Measurements from ENCODE around the gene TRAPPC4. TPM values are rescaled to one million over a fixed set of nuclear protein-coding genes. Genes with fewer than 3 reads are reported as not detected.
"Not testable (repeated sequence)": the region's sequence is repeated elsewhere in the genome, so short reads cannot be mapped to it uniquely, and the experiment has no call there.

The TRAPPC4 gene
- polyA plus RNA-seq, 1 of the 3 experiments (the other 2 are of a cell fraction), result 368 TPM

- TF ChIP-seq TEAD4 (IDR thresholded peaks at IDR 0.05; ENCODE audit: borderline replicate concordance, insufficient read depth) (no peak), MEF2A (IDR thresholded peaks at IDR 0.05; ENCODE audit: borderline replicate concordance, low read depth) (no peak)
Observed at GRCh38 chr11:119018074-119018938, at the start of gene TRAPPC4, which contains the start of gene RPS25 (continued).

DNA sequence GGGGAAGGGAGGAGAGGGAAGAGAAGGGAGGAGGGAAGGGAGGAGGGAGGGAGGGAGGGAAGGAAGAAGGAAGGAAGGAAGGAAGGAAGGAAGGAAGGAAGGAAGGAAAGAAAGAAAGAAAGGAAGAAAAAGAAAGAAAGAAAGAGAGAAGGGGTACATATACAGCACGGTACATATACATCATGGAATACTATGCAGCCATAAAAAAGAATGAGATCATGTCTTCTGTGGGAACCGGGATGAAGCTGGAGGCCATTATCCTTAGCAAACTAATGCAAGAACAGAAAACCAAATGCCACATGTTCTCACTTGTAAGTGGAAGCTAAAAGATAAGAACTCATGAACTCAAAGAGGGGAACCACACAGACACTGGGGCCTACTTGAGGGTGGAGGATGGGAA, 49.1 kb upstream of the TRAPPC4 start:
- H3K4me2 ChIP-seq; DNase-seq; H3K27ac ChIP-seq (ENCODE audit: low read depth in 2 of 2, low read length in 1 of 2); H3K4me1 ChIP-seq (ENCODE audit: control insufficient read depth in 1 of 2, insufficient read depth in 2 of 2, low read depth in 1 of 2, low read length in 1 of 2); H4K20me1 ChIP-seq (ENCODE audit: insufficient read depth); H3K9me3 ChIP-seq; H3K4me3 ChIP-seq (ENCODE audit: low read depth in 2 of 2, low read length in 1 of 2); H3K9me2 ChIP-seq; H3K27me3 ChIP-seq (ENCODE audit: insufficient read depth); POLR2A ChIA-PET; H3K79me2 ChIP-seq (ENCODE audit: insufficient read depth); H3F3A ChIP-seq (replicated peaks; ENCODE audit: insufficient read depth); H2AFZ ChIP-seq (ENCODE audit: low read depth); H3K36me3 ChIP-seq (replicated peaks in 1 of 2; ENCODE audit: control insufficient read depth in 1 of 2, insufficient read depth in 2 of 2, low read length in 1 of 2); H3K9ac ChIP-seq: not testable (repeated sequence)
- 76% methylated on average over 2 of the region's 2 CpGs for WGBS (ENCODE audit: low lambda C conversion rate)
- CTCF ChIA-PET, result interaction anchor here (1.6 kb wide), 1 partner anchor 12 kb away, joined by 5 read pairs; no protein-coding TSS in a partner anchor

GRCh38 chr11:118971646-118972045, 46.9 kb upstream of the TRAPPC4 start, which contains the start of gene FOXR1:
Gene FOXR1, plus strand, starts transcription at chr11:118971761. Its CDS starts 171 bp downstream, at chr11:118971932.
- H3K4me1 ChIP-seq (ENCODE audit: control insufficient read depth in 1 of 2, insufficient read depth in 2 of 2, low read depth in 1 of 2, low read length in 1 of 2), result no peaks in the 10 kb centered on the region
- DNase-seq, result no peak
- no peaks in the 10 kb centered on the region for H4K20me1 ChIP-seq (ENCODE audit: insufficient read depth)
- no peaks in the 10 kb centered on the region for H3F3A ChIP-seq (replicated peaks; ENCODE audit: insufficient read depth)
- no peak within 1 kb of the TSS for H2AFZ ChIP-seq (ENCODE audit: low read depth)
- H3K27me3 ChIP-seq (ENCODE audit: insufficient read depth), result no peaks in the 10 kb centered on the region; the same call in 1 of the 2 replicates
- no peak within 1 kb of the TSS for H3K9ac ChIP-seq
- H3K9me3 ChIP-seq, result no peaks in the 10 kb centered on the region
- H3K79me2 ChIP-seq (ENCODE audit: insufficient read depth), result no peaks in the 10 kb centered on the region
- H3K4me2 ChIP-seq, result no peak within 1 kb of the TSS
- CTCF ChIA-PET, result no interaction called here
- TF ChIP-seq CHD2 (IDR thresholded peaks at IDR 0.05; ENCODE audit: low read length, partially characterized antibody), result no peak
- TF ChIP-seq, protein P1, sequence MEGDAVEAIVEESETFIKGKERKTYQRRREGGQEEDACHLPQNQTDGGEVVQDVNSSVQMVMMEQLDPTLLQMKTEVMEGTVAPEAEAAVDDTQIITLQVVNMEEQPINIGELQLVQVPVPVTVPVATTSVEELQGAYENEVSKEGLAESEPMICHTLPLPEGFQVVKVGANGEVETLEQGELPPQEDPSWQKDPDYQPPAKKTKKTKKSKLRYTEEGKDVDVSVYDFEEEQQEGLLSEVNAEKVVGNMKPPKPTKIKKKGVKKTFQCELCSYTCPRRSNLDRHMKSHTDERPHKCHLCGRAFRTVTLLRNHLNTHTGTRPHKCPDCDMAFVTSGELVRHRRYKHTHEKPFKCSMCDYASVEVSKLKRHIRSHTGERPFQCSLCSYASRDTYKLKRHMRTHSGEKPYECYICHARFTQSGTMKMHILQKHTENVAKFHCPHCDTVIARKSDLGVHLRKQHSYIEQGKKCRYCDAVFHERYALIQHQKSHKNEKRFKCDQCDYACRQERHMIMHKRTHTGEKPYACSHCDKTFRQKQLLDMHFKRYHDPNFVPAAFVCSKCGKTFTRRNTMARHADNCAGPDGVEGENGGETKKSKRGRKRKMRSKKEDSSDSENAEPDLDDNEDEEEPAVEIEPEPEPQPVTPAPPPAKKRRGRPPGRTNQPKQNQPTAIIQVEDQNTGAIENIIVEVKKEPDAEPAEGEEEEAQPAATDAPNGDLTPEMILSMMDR (IDR thresholded peaks at IDR 0.05), result no peak
- no peak for TF ChIP-seq GABPA (IDR thresholded peaks at IDR 0.05; ENCODE audit: low read depth)
- no peak for TF ChIP-seq PBX3 (IDR thresholded peaks at IDR 0.05)
- TF ChIP-seq, protein P2, sequence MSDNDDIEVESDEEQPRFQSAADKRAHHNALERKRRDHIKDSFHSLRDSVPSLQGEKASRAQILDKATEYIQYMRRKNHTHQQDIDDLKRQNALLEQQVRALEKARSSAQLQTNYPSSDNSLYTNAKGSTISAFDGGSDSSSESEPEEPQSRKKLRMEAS (IDR thresholded peaks at IDR 0.05; ENCODE audit: low read depth), result no peak
- TF ChIP-seq, protein P3, sequence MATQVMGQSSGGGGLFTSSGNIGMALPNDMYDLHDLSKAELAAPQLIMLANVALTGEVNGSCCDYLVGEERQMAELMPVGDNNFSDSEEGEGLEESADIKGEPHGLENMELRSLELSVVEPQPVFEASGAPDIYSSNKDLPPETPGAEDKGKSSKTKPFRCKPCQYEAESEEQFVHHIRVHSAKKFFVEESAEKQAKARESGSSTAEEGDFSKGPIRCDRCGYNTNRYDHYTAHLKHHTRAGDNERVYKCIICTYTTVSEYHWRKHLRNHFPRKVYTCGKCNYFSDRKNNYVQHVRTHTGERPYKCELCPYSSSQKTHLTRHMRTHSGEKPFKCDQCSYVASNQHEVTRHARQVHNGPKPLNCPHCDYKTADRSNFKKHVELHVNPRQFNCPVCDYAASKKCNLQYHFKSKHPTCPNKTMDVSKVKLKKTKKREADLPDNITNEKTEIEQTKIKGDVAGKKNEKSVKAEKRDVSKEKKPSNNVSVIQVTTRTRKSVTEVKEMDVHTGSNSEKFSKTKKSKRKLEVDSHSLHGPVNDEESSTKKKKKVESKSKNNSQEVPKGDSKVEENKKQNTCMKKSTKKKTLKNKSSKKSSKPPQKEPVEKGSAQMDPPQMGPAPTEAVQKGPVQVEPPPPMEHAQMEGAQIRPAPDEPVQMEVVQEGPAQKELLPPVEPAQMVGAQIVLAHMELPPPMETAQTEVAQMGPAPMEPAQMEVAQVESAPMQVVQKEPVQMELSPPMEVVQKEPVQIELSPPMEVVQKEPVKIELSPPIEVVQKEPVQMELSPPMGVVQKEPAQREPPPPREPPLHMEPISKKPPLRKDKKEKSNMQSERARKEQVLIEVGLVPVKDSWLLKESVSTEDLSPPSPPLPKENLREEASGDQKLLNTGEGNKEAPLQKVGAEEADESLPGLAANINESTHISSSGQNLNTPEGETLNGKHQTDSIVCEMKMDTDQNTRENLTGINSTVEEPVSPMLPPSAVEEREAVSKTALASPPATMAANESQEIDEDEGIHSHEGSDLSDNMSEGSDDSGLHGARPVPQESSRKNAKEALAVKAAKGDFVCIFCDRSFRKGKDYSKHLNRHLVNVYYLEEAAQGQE (IDR thresholded peaks at IDR 0.05; ENCODE audit: low read depth, low read length), result no peak
- no peak for TF ChIP-seq POLR2AphosphoS5 (IDR thresholded peaks at IDR 0.05; ENCODE audit: low read depth, low read length)
- no peak for TF ChIP-seq TCF12 (IDR thresholded peaks at IDR 0.05)
- no peaks in the 10 kb centered on the region for H3K9me2 ChIP-seq
- no peaks in the 10 kb centered on the region for H3K36me3 ChIP-seq (replicated peaks in 1 of 2; ENCODE audit: control insufficient read depth in 1 of 2, insufficient read depth in 2 of 2, low read length in 1 of 2)
- POLR2A ChIA-PET, result no interaction called here
- 94% methylated on average over 28 of the region's 33 CpGs for WGBS (ENCODE audit: low lambda C conversion rate)
- no peak within 1 kb of the TSS for H3K27ac ChIP-seq (ENCODE audit: low read depth in 2 of 2, low read length in 1 of 2)
- no peak within 1 kb of the TSS for H3K4me3 ChIP-seq (ENCODE audit: low read depth in 2 of 2, low read length in 1 of 2)

All from SK-N-SH (cell line).